ENCODE measurements around the gene CCND3.

Gene CCND3

GRCh38 chr6:41917528-41917927 is 24.1 kb downstream of the CCND3 start:
- TF ChIP-seq CTCF (IDR thresholded peaks at IDR 0.05; ENCODE audit: low read depth, low read length): no peak
- DNase-seq (ENCODE audit: extremely low read depth, low read depth): peak; percentile 68

- no peak for DNase-seq (ENCODE audit: extremely low read depth, low read depth)
- TF ChIP-seq CTCF (IDR thresholded peaks at IDR 0.05; ENCODE audit: low read depth, low read length): no peak
Measured at GRCh38 chr6:41914869-41915530, 26.6 kb downstream of the CCND3 start.

- no peak for DNase-seq (ENCODE audit: extremely low read depth, low read depth)
- TF ChIP-seq CTCF (IDR thresholded peaks at IDR 0.05; ENCODE audit: low read depth, low read length): no peak
Measured at GRCh38 chr6:41914343-41914742, 27.3 kb downstream of the CCND3 start.

GRCh38 chr6:41909727-41910126 is 31.9 kb downstream of the CCND3 start:
- DNase-seq (ENCODE audit: extremely low read depth, low read depth): no peak
- TF ChIP-seq CTCF (IDR thresholded peaks at IDR 0.05; ENCODE audit: low read depth, low read length): no peak

- peak; percentile 15 for TF ChIP-seq CTCF (IDR thresholded peaks at IDR 0.05; ENCODE audit: low read depth, low read length)
- DNase-seq (ENCODE audit: extremely low read depth, low read depth): no peak
Measured at GRCh38 chr6:41901882-41902519, 39.6 kb downstream of the CCND3 start.

- DNase-seq (ENCODE audit: extremely low read depth, low read depth): no peak
- TF ChIP-seq CTCF (IDR thresholded peaks at IDR 0.05; ENCODE audit: low read depth, low read length): no peak
Measured at GRCh38 chr6:41900861-41901260, 40.7 kb downstream of the CCND3 start.

GRCh38 chr6:41896281-41896680 is 45.3 kb downstream of the CCND3 start:
- no peak for DNase-seq (ENCODE audit: extremely low read depth, low read depth)
- no peak for TF ChIP-seq CTCF (IDR thresholded peaks at IDR 0.05; ENCODE audit: low read depth, low read length)

All from AG09319 (cell line).